ENCODE results near the gene STIP1. TPM values are rescaled to one million over a fixed set of nuclear protein-coding genes. Genes with fewer than 3 reads are reported as not detected.

Gene STIP1
- total and polyA plus RNA-seq, 2 of the 8 experiments (the other 6 are each of a cell fraction or from before 2014, with no cell fraction given): 140 to 329 TPM

DNA sequence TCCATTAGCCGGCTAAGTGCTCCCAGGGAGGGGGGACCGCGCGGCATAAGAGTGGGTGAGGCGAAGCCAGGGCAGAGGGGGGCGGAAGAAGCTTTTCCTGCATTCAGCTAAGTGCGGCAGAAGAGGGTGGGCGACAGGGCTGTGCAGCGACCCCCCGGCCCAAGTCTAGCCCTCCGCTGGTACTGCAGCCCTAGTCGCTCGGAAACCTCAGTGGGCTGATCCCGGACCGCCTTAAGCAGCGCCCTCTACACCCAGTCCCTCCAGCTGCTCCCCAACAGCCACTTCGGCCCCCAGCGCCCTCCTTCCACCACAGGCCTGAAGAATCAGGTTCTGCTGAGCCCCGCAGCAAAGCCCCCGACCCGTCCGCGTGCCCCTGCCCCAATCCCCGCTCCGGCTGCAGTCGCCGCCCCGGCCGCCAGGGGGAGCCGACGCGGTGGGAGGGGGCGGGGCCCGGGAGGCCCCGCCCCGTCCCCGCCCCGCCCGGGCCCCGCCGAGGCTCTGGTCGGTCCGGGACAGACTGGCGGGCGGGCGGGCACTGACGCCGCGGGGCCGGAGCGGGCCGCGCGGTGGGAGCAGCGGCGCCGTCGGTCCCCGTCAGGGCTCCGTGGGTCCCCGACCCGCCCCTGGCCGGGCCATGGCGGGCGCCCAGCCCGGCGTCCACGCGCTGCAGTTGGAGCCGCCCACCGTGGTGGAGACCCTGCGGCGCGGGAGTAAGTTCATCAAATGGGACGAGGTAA is 65.2 kb downstream of the STIP1 start, which contains the start of gene PLCB3:
TSS of gene PLCB3 (plus strand) at position 515 of the 737 bp plus-strand sequence. CDS start at position 635, 120 bp downstream.
- POLR2A ChIA-PET (ENCODE audit: partially characterized antibody): interaction anchor here (0.8 to 13.1 kb wide), 18 partner anchors 9 to 272 kb away, joined by 3 to 352 read pairs (median 6); partner anchors contain the start of genes DNAJC4, ESRRA, FKBP2 and KCNK4
- peak within 1 kb of the TSS; percentile 87 for H3K4ac ChIP-seq (replicated peaks; ENCODE audit: insufficient read length, low read depth, low read length)
- peak within 1 kb of the TSS; percentile 75; the same call in 1 of the 2 replicates for H2BK12ac ChIP-seq (ENCODE audit: low read depth, low read length)
- H3K79me1 ChIP-seq (ENCODE audit: low read depth, low read length): peaks cover 2% of the 10 kb centered on the region; the same call in 1 of the 2 replicates
- H3K4me1 ChIP-seq (replicated peaks in 1 of 4; ENCODE audit: control insufficient read depth in 3 of 4, insufficient read depth in 4 of 4, low read length in 3 of 4): peaks cover 0 to 40% (median 34%) of the 10 kb centered on the region in 4 experiments; a peak in 6 of 7 replicates
- FAIRE-seq (no peak), DNase-seq (ENCODE audit: low read depth in 1 of 2, low spot score in 2 of 2) (peak in 1 of 2 experiments; percentile 86)
- CTCF ChIA-PET (ENCODE audit: partially characterized antibody): interaction anchor here (0.6 to 10.0 kb wide), 30 partner anchors 8 to 1659 kb away, joined by 3 to 102 read pairs (median 4); partner anchors contain the start of genes CATSPERZ, FERMT3, FKBP2 and NUDT22
- H3K79me2 ChIP-seq (ENCODE audit: control insufficient read depth in 1 of 2, insufficient read depth in 2 of 2, low read length in 2 of 2): peaks cover 0 to 25% of the 10 kb centered on the region in 2 experiments; a peak in 3 of 4 replicates
- H3K23ac ChIP-seq (ENCODE audit: insufficient read length): no peak within 1 kb of the TSS
- H4K91ac ChIP-seq (replicated peaks; ENCODE audit: insufficient read length, low read length): peak within 1 kb of the TSS; percentile 98
- peak within 1 kb of the TSS; percentile 99; the same call in 1 of the 2 replicates for H2BK15ac ChIP-seq (ENCODE audit: low read length)
- no peak within 1 kb of the TSS for H2AFZ ChIP-seq (ENCODE audit: low read length)
- peak within 1 kb of the TSS; percentile 72; the same call in 1 of the 2 replicates for H3K27ac ChIP-seq (ENCODE audit: low read depth, low read length)
- peak within 1 kb of the TSS; percentile 62 to 76 (median 64); a peak in 6 of 7 replicates for H3K9ac ChIP-seq (replicated peaks in 1 of 4; ENCODE audit: extremely low read depth in 1 of 4, low read depth in 3 of 4, low read length in 3 of 4)
- peaks cover 6 to 13% of the 10 kb centered on the region in 2 experiments for H4K20me1 ChIP-seq (replicated peaks in 1 of 2; ENCODE audit: control insufficient read depth in 1 of 2, insufficient read depth in 2 of 2, low read length in 2 of 2)
- H2AK5ac ChIP-seq (ENCODE audit: low read depth, low read length): no peak within 1 kb of the TSS
- H3K4me2 ChIP-seq (ENCODE audit: insufficient read depth in 1 of 2, low read depth in 2 of 2, low read length in 2 of 2): peak within 1 kb of the TSS; percentile 73 to 99
- peak within 1 kb of the TSS; percentile 75 for H4K5ac ChIP-seq (ENCODE audit: insufficient read length, low read depth, low read length)
- H3K23me2 ChIP-seq (ENCODE audit: low read depth, low read length): peaks cover 13% of the 10 kb centered on the region
- H3K27me3 ChIP-seq (replicated peaks in 1 of 4; ENCODE audit: control insufficient read depth in 3 of 4, extremely low read depth in 1 of 4, insufficient read depth in 3 of 4, low read length in 3 of 4): no peaks in the 10 kb centered on the region
- H3K4me3 ChIP-seq (ENCODE audit: extremely low read depth in 1 of 4, insufficient read depth in 2 of 4, low read depth in 3 of 4, low read length in 4 of 4): peak within 1 kb of the TSS; percentile 73 to 86 (median 76)
- peaks cover 6 to 19% (median 12%) of the 10 kb centered on the region in 4 experiments for H3K36me3 ChIP-seq (ENCODE audit: control insufficient read depth in 2 of 4, insufficient read depth in 4 of 4, low read length in 3 of 4)
- peak within 1 kb of the TSS; percentile 93; the same call in 1 of the 2 replicates for H2BK5ac ChIP-seq (ENCODE audit: low read depth, low read length)
- no peaks in the 10 kb centered on the region for H3K9me3 ChIP-seq (ENCODE audit: insufficient read depth in 2 of 2, low read depth in 1 of 2, low read length in 1 of 2)
- H3K14ac ChIP-seq (ENCODE audit: insufficient read length): no peak within 1 kb of the TSS
- no peak within 1 kb of the TSS for H2BK20ac ChIP-seq (ENCODE audit: low read length)
- H2BK120ac ChIP-seq (replicated peaks; ENCODE audit: low read depth, low read length): peak within 1 kb of the TSS; percentile 70
- peak within 1 kb of the TSS; percentile 99 for H3K18ac ChIP-seq (ENCODE audit: extremely low read depth, low read length)
- peak within 1 kb of the TSS; percentile 78 for H3K56ac ChIP-seq (replicated peaks; ENCODE audit: insufficient read length, low read depth, low read length)
- WGBS, 2 experiments (ENCODE audit: extremely low coverage in 1 of 2, insufficient coverage in 1 of 2, insufficient read length in 1 of 2, insufficient replicate concordance in 2 of 2, low coverage in 1 of 2, low lambda C conversion rate in 2 of 2, missing lambda C conversion rate in 1 of 2): 4% methylated on average over 22 of the region's 75 CpGs; no CpG with 5 or more reads in 1 of the 2 experiments
- H4K8ac ChIP-seq (ENCODE audit: extremely low read depth, insufficient read depth, low read length): peak within 1 kb of the TSS; percentile 93
- TF ChIP-seq HDAC6 (IDR thresholded peaks at IDR 0.05; ENCODE audit: low read depth, low read length) (no peak), CREB1 (IDR thresholded peaks at IDR 0.05) (peak; percentile 52), HDAC2 (IDR thresholded peaks at IDR 0.05; ENCODE audit: borderline replicate concordance in 1 of 2, low read depth in 2 of 2, low read length in 2 of 2) (no peak), PHF8 (conservative IDR thresholded peaks at IDR 0.05; ENCODE audit: low read depth, low read length) (peak; percentile 82), TCF12 (IDR thresholded peaks at IDR 0.05; ENCODE audit: low read depth, low read length) (no peak), SIN3A (conservative IDR thresholded peaks at IDR 0.05 in 1 of 2, IDR thresholded peaks at IDR 0.05 in 1 of 2; ENCODE audit: low read depth in 1 of 2, low read length in 2 of 2) (peak in 1 of 2 experiments; percentile 51; a peak in 2 of 4 replicates), TBP (IDR thresholded peaks at IDR 0.05; ENCODE audit: low read depth, low read length) (0 out of 2 replicates have a peak, but pooled peaks have one; percentile 32), POLR2A (IDR thresholded peaks at IDR 0.05; ENCODE audit: control extremely low read depth in 1 of 2, low read depth in 2 of 2, low read length in 2 of 2) (peak in 1 of 2 experiments; percentile 65; a peak in 2 of 3 replicates)

Data from H1 (cell line).